Mesenchymal stem cell (in vitro differentiated cells and primary cell): Measurements from ENCODE around the gene TMEM91.

Source experiments
- DNase-seq: peaks from one replicate; pipeline ENCODE4 v3.0.0-alpha.2; 2013
- H2AFZ ChIP-seq: one replicate; pipeline ENCODE4 v1.6.1; 2013; ENCODE audit warnings: low read depth, mild to moderate bottlenecking, control low read depth, inconsistent platforms, low read length, moderate library complexity
- H2AK5ac ChIP-seq: 2 replicates; pipeline ENCODE4 v1.6.1; 2013; ENCODE audit warnings: low read length, moderate library complexity, mild to moderate bottlenecking, inconsistent platforms; ENCODE audit not compliant: severe bottlenecking
- H2BK120ac ChIP-seq: one replicate; pipeline ENCODE4 v1.6.1; 2013; ENCODE audit warnings: low read depth, mild to moderate bottlenecking, inconsistent platforms, low read length, moderate library complexity
- H2BK12ac ChIP-seq, 2 experiments: one replicate each; pipeline ENCODE4 v1.6.1; 2013; ENCODE audit warnings: inconsistent platforms in 2 of 2, low read length in 2 of 2, mild to moderate bottlenecking in 2 of 2, moderate library complexity in 2 of 2, control low read depth in 1 of 2
- H2BK15ac ChIP-seq: one replicate; pipeline ENCODE4 v1.6.1; 2013; ENCODE audit warnings: mild to moderate bottlenecking, low read depth, inconsistent platforms; ENCODE audit not compliant: poor library complexity, severe bottlenecking
- H2BK5ac ChIP-seq: 2 replicates; pipeline ENCODE4 v1.6.1; 2013; ENCODE audit warnings: low read depth, mild to moderate bottlenecking, low read length, control low read depth, inconsistent platforms; ENCODE audit not compliant: poor library complexity, severe bottlenecking
- H3K14ac ChIP-seq, 2 experiments: one replicate each; pipeline ENCODE4 v1.6.1; 2013; ENCODE audit warnings: inconsistent platforms in 2 of 2, low read length in 2 of 2, control low read depth in 1 of 2, mild to moderate bottlenecking in 1 of 2, moderate library complexity in 1 of 2
- H3K18ac ChIP-seq, 2 experiments: one replicate each; pipeline ENCODE4 v1.6.1; 2013; ENCODE audit warnings: inconsistent platforms in 2 of 2, low read length in 2 of 2, control low read depth in 1 of 2, low read depth in 1 of 2, mild to moderate bottlenecking in 1 of 2
- H3K23ac ChIP-seq, 2 experiments: one replicate each; pipeline ENCODE4 v1.6.1; 2013; ENCODE audit warnings: inconsistent platforms in 2 of 2, low read length in 2 of 2, mild to moderate bottlenecking in 2 of 2, moderate library complexity in 2 of 2, control low read depth in 1 of 2
- H3K27ac ChIP-seq: 2 replicates; pipeline ENCODE4 v1.5.1; 2013; ENCODE audit warnings: mild to moderate bottlenecking, moderate library complexity, low read length, control low read depth, inconsistent platforms; ENCODE audit not compliant: poor library complexity, severe bottlenecking
- H3K27me3 ChIP-seq, 2 experiments: 2 replicates each; pipeline versions ENCODE4 v1.6.1 to v1.7.0; 2013; ENCODE audit warnings: low read length in 2 of 2, mild to moderate bottlenecking in 2 of 2, moderate library complexity in 2 of 2, control low read depth in 1 of 2, inconsistent platforms in 1 of 2; ENCODE audit not compliant: control insufficient read depth in 1 of 2, insufficient read depth in 1 of 2
- H3K36me3 ChIP-seq, 2 experiments: 2 replicates each; pipeline versions ENCODE4 v1.6.1 to v1.7.0; 2013; ENCODE audit warnings: low read length in 2 of 2, control low read depth in 1 of 2, inconsistent platforms in 1 of 2, low read depth in 1 of 2, mild to moderate bottlenecking in 1 of 2; ENCODE audit not compliant: insufficient read depth in 2 of 2, control insufficient read depth in 1 of 2
- H3K4ac ChIP-seq, 2 experiments: one replicate each; pipeline ENCODE4 v1.6.1; 2013; ENCODE audit warnings: inconsistent platforms in 2 of 2, low read length in 2 of 2, mild to moderate bottlenecking in 2 of 2, moderate library complexity in 2 of 2, control low read depth in 1 of 2, low read depth in 1 of 2
- H3K4me1 ChIP-seq: 2 replicates; pipeline ENCODE4 v1.6.1; 2013; ENCODE audit warnings: low read depth, low read length, control low read depth; ENCODE audit not compliant: control insufficient read depth, insufficient read depth
- H3K4me2 ChIP-seq: 2 replicates; pipeline ENCODE4 v1.6.1; 2013; ENCODE audit warnings: low read length, mild to moderate bottlenecking, inconsistent platforms; ENCODE audit not compliant: poor library complexity, severe bottlenecking
- H3K4me3 ChIP-seq, 2 experiments: 2 replicates each; pipeline versions ENCODE4 v1.5.1 to v1.7.0; 2013; ENCODE audit warnings: low read length in 2 of 2, mild to moderate bottlenecking in 2 of 2, control low read depth in 1 of 2, low read depth in 1 of 2; ENCODE audit not compliant: insufficient read depth in 1 of 2
- H3K79me1 ChIP-seq: replicated peaks from 2 replicates; pipeline ENCODE4 v1.6.1; 2013; ENCODE audit warnings: mild to moderate bottlenecking, control low read depth, low read length, inconsistent platforms; ENCODE audit not compliant: poor library complexity, severe bottlenecking
- H3K9ac ChIP-seq: 2 replicates; pipeline ENCODE4 v1.7.0; 2013; ENCODE audit warnings: mild to moderate bottlenecking, low read length, moderate library complexity
- H3K9me3 ChIP-seq: 2 replicates; pipeline ENCODE4 v1.7.0; 2013; ENCODE audit warnings: mild to moderate bottlenecking, low read length; ENCODE audit not compliant: control insufficient read depth
- H4K8ac ChIP-seq: one replicate; pipeline ENCODE4 v1.6.1; 2013; ENCODE audit warnings: inconsistent platforms, mild to moderate bottlenecking, low read length, moderate library complexity
- H4K91ac ChIP-seq: one replicate; pipeline ENCODE4 v1.6.1; 2013; ENCODE audit warnings: mild to moderate bottlenecking, low read length, inconsistent platforms
- WGBS: methylation state at CpG from one replicate; pipeline ENCODE4 v1.1.7; 2013; ENCODE audit warnings: mixed read lengths; 5-methylcytosine and 5-hydroxymethylcytosine counted together

TMEM91 gene

DNA sequence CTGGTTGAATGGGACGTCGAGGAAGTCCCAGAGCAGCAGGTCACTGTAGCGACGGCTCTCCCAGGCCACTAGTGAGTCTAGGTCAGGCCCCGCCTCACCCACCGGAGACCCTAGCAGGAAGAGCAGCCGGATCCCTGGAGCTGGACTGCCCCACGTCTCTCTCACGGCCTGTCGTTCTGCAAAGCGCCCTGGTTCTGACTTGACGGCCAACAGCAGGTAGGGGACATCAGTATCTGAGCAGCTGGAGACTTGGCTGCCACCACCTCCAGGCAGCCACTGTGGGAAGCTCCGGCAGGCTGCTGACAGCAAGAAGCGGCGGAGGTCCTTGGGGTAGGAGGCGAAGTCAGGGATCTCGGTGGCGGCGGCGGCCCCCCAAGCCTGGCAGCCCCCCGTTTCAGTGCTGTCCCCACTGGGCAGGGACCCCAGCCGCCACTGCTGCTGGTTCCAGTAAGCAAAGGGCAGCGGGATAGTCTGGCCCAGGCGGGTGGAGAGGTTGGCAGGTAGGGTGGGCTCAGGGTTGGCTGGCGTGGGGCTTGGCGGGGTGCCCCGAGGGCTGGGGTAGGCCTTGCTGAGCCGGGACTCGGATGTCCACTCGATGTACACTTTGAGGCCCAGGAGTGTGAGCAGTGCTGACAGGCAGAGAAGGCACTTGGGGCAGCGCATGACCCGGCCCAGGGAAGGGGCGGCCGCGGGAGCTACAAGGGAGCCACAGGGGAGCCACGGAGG lies 49.9 kb downstream of the TMEM91 start:
- Histone ChIP-seq H3K4ac (peak overlapping the region; percentile 1 to 64), H3K4me1 (peaks cover 34% of the 10 kb centered on the region), H4K91ac (no peak overlapping the region), H3K14ac (no peak overlapping the region), H3K9me3 (no peaks in the 10 kb centered on the region), H2BK120ac (no peak overlapping the region), H3K4me2 (peak overlapping the region; percentile 71), H3K27me3 (no peaks in the 10 kb centered on the region), H3K36me3 (peaks cover 47 to 57% of the 10 kb centered on the region in 2 experiments), H3K79me1 (peaks cover 6% of the 10 kb centered on the region), H3K9ac (peak overlapping the region; percentile 96), H3K4me3 (peak overlapping the region in 1 of 2 experiments; percentile 92), H2AK5ac (no peak overlapping the region), H2AFZ (no peak overlapping the region), H2BK5ac (no peak overlapping the region), H3K23ac (no peak overlapping the region), H3K18ac (peak overlapping the region in 1 of 2 experiments; percentile 56), H2BK12ac (peak overlapping the region in 1 of 2 experiments; percentile 15), H3K27ac (no peak overlapping the region), H4K8ac (no peak overlapping the region), H2BK15ac (peak overlapping the region; percentile 39)
- WGBS: 92% methylated on average over 33 of the region's 36 CpGs
- no peak for DNase-seq

DNA sequence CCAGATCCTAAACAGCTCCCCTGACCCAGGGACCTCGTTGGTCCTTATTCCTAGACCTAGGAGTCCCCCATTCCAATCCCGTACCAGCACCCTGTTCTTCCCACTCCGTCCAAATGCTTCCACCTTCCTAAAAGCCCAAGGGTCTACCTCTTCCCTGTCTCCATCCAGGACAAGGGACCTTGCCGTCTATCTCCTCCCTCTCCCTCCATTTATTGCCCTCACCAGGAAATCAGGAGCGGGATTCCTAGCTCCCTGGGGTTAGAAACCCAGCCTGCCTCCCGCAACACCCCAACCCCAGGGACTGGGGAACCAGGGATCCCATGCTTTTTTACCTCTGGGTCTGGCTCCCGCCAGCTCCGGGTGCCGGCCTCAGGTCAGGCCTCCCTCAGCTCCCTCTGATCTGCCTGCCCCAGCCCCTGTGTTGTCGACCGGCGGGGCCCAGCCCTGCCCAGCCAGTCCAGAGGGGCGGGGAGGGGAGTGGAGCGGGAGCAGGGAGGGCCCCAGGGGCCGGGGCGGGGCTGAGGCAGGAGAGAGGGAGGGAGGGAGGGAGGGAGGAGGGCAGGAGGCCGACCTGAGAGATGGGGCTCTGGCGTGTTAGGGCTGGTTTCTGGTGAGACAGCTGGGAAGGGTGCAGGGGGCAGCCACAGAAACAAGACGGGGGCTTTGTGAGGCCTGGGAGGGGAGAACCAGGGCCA lies 50.8 kb downstream of the TMEM91 start, which contains the start of gene B3GNT8:
TSS of gene B3GNT8 (minus strand) at position 423 of the 695 bp plus-strand sequence. CDS start 596 bp downstream, outside the sequence.
- peak within 1 kb of the TSS; percentile 56 to 89 for H3K18ac ChIP-seq
- no peaks in the 10 kb centered on the region for H3K27me3 ChIP-seq
- H3K79me1 ChIP-seq: peaks cover 7% of the 10 kb centered on the region
- peaks cover 34% of the 10 kb centered on the region for H3K4me1 ChIP-seq
- WGBS: 7% methylated on average over 19 of the region's 19 CpGs
- H3K4me3 ChIP-seq: peak within 1 kb of the TSS; percentile 31 to 92
- peak within 1 kb of the TSS; percentile 50 for H2BK120ac ChIP-seq
- peak within 1 kb of the TSS; percentile 54 for H2AFZ ChIP-seq
- peak; percentile 77 for DNase-seq
- H4K8ac ChIP-seq: peak within 1 kb of the TSS; percentile 92
- H2BK5ac ChIP-seq: no peak within 1 kb of the TSS
- peak within 1 kb of the TSS; percentile 96 for H3K9ac ChIP-seq
- H2BK12ac ChIP-seq: peak within 1 kb of the TSS; percentile 32 to 38
- H3K9me3 ChIP-seq: no peaks in the 10 kb centered on the region
- peak within 1 kb of the TSS; percentile 90 for H4K91ac ChIP-seq
- H3K23ac ChIP-seq: peak within 1 kb of the TSS in 1 of 2 experiments; percentile 56
- H3K4me2 ChIP-seq: peak within 1 kb of the TSS; percentile 71
- peak within 1 kb of the TSS; percentile 93 for H2BK15ac ChIP-seq
- peak within 1 kb of the TSS; percentile 73 for H2AK5ac ChIP-seq
- H3K27ac ChIP-seq: peak within 1 kb of the TSS; percentile 3
- H3K14ac ChIP-seq: peak within 1 kb of the TSS in 1 of 2 experiments; percentile 29
- peaks cover 47 to 57% of the 10 kb centered on the region in 2 experiments for H3K36me3 ChIP-seq
- peak within 1 kb of the TSS; percentile 64 to 69 for H3K4ac ChIP-seq

DNA sequence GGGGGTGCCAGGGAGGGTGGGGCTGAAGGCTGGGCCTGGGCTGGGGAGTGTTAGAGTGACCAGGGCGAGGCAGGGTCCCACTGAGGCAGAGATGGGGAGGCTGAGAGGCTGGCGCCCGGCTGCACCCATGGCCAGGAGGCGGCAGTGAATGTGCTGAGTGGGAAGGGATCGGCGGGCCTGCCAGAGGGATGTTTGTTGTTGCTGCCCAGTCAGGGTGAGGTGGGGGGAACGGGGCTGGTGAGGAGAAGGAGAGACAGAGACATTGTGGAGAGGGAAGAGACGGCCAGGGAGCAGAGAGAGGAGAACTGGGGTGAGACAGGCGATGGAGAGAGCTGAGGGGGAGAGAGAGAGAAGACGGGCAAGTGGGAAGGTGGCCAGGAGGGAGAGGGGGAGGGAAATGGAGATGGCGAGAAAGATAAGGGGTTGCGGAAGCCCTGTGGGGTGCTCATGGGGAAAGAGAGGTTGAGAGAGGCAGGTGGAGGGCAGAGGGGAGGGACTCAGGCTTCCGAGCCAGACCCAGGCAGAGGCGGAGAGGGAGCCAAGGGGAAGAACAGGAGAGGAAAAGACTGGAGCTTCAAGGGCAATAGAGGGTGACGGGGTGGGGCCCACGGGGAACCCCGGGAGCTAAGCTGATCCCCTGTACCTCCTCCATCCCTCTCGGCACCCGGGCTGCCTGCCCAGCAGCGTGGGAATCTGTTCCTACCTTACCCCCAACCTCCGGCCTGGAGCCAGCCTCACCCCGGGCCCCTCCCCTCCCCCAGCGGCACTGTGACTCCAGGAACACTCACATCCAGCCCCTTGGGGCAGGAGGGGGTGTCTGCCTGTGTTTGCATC lies 51.5 kb downstream of the TMEM91 start:
- Histone ChIP-seq H2BK5ac (no peak overlapping the region), H2AK5ac (peak overlapping the region; percentile 73), H3K4me3 (peak overlapping the region in 1 of 2 experiments; percentile 82), H3K79me1 (peaks cover 8% of the 10 kb centered on the region), H3K4me1 (peaks cover 34% of the 10 kb centered on the region), H3K14ac (peak overlapping the region in 1 of 2 experiments; percentile 29), H3K9me3 (no peaks in the 10 kb centered on the region), H2BK120ac (peak overlapping the region; percentile 42), H3K4ac (peak overlapping the region; percentile 59 to 69), H4K8ac (peak overlapping the region; percentile 92), H3K23ac (peak overlapping the region in 1 of 2 experiments; percentile 53), H3K27me3 (no peaks in the 10 kb centered on the region), H4K91ac (peak overlapping the region; percentile 90), H2AFZ (no peak overlapping the region), H2BK15ac (peak overlapping the region; percentile 93), H3K36me3 (peaks cover 47 to 57% of the 10 kb centered on the region in 2 experiments), H2BK12ac (peak overlapping the region; percentile 32 to 38), H3K9ac (peak overlapping the region; percentile 85), H3K4me2 (peak overlapping the region; percentile 66), H3K18ac (peak overlapping the region; percentile 48 to 89), H3K27ac (peak overlapping the region; percentile 3)
- no peak for DNase-seq
- WGBS: 14% methylated on average over 22 of the region's 23 CpGs
